DOHH2 (cell line): ENCODE measurements around the gene SMURF1.

Experiments
- H3F3A ChIP-seq: fragments of 200-600 bp; sonication (generic), shearing (Covaris generic); 2 replicates; pipeline ENCODE4 v1.6.0; 2016; ENCODE audit warnings: antibody characterized with exemption, mild to moderate bottlenecking; ENCODE audit not compliant: control insufficient read depth, insufficient read depth
- H3K27ac ChIP-seq: fragments of 200-600 bp; sonication (generic); 2 replicates; pipeline ENCODE4 v1.5.1; 2014; ENCODE audit warnings: low read depth, mild to moderate bottlenecking, low read length, moderate library complexity
- H3K27me3 ChIP-seq: fragments of 200-600 bp; sonication (generic); 2 replicates; pipeline ENCODE4 v1.6.1; 2014; ENCODE audit warnings: mild to moderate bottlenecking, low read length, mixed read lengths; ENCODE audit not compliant: control insufficient read depth
- H3K36me3 ChIP-seq: fragments of 200-600 bp; sonication (generic); 2 replicates; pipeline ENCODE4 v1.6.1; 2014; ENCODE audit warnings: mild to moderate bottlenecking, low read length, moderate library complexity, mixed read lengths; ENCODE audit not compliant: control insufficient read depth
- H3K4me1 ChIP-seq: fragments of 200-600 bp; sonication (generic); 2 replicates; pipeline ENCODE4 v1.6.1; 2014; ENCODE audit warnings: mild to moderate bottlenecking, low read length, mixed read lengths; ENCODE audit not compliant: control insufficient read depth
- H3K4me2 ChIP-seq: fragments of 200-600 bp; sonication (generic); 2 replicates; pipeline ENCODE4 v1.6.0; 2014; ENCODE audit warnings: mild to moderate bottlenecking, low read length, moderate library complexity
- H3K4me3 ChIP-seq: fragments of 200-600 bp; sonication (generic); 2 replicates; pipeline ENCODE4 v1.5.1; 2014; ENCODE audit warnings: mild to moderate bottlenecking, low read length, mixed read lengths
- H3K79me2 ChIP-seq: fragments of 200-600 bp; sonication (generic); 2 replicates; pipeline ENCODE4 v1.6.1; 2014; ENCODE audit warnings: mild to moderate bottlenecking, low read length, mixed read lengths; ENCODE audit not compliant: control insufficient read depth
- H3K9me2 ChIP-seq: fragments of 200-600 bp; sonication (generic); replicated peaks from 2 replicates; pipeline ENCODE4 v1.6.1; 2014; ENCODE audit warnings: mild to moderate bottlenecking, low read length, mixed read lengths; ENCODE audit not compliant: control insufficient read depth
- H3K9me3 ChIP-seq: fragments of 200-600 bp; sonication (generic); 2 replicates; pipeline ENCODE4 v1.6.1; 2014; ENCODE audit warnings: antibody characterized with exemption, low read length, mixed read lengths; ENCODE audit not compliant: control insufficient read depth, insufficient read depth
- H4K20me1 ChIP-seq: fragments of 200-600 bp; sonication (generic); 2 replicates; pipeline ENCODE4 v1.6.0; 2014; ENCODE audit warnings: low read depth, mild to moderate bottlenecking, antibody characterized with exemption, low read length, moderate library complexity; ENCODE audit not compliant: control insufficient read depth, insufficient read depth
- CTCF ChIP-seq: fragments of 200-600 bp; sonication (generic); IDR thresholded peaks from one replicate; pipeline ENCODE4 v1.5.1; 2014; ENCODE audit warnings: antibody characterized with exemption, mild to moderate bottlenecking, low read depth, low read length; ENCODE audit not compliant: poor library complexity, severe bottlenecking
- EZH2phosphoT487 ChIP-seq: fragments of 200-600 bp; sonication (generic); IDR thresholded peaks from 2 replicates; pipeline ENCODE4 v1.6.1; 2017; ENCODE audit warnings: borderline replicate concordance, mild to moderate bottlenecking, antibody characterized with exemption, low read length, moderate library complexity, mixed read lengths

The SMURF1 gene

GRCh38 chr7:99029466-99030435 is 114.2 kb downstream of the SMURF1 start:
- H3K9me3 ChIP-seq: no peaks in the 10 kb centered on the region
- H3K4me3 ChIP-seq: no peak overlapping the region
- H3K27ac ChIP-seq: no peak overlapping the region
- H3F3A ChIP-seq: no peaks in the 10 kb centered on the region
- TF ChIP-seq CTCF (no peak), EZH2phosphoT487 (no peak)
- H4K20me1 ChIP-seq: no peaks in the 10 kb centered on the region
- no peaks in the 10 kb centered on the region for H3K79me2 ChIP-seq
- no peaks in the 10 kb centered on the region for H3K27me3 ChIP-seq
- H3K4me2 ChIP-seq: no peak overlapping the region
- no peaks in the 10 kb centered on the region for H3K9me2 ChIP-seq
- no peaks in the 10 kb centered on the region for H3K4me1 ChIP-seq
- peaks cover 73% of the 10 kb centered on the region for H3K36me3 ChIP-seq

- H3K36me3 ChIP-seq: peaks cover 60% of the 10 kb centered on the region
These were observed 115.5 kb downstream of the SMURF1 start for GRCh38 chr7:99028261-99028973.

GRCh38 chr7:99027841-99028240 is 116.1 kb downstream of the SMURF1 start:
- Histone ChIP-seq H3K27ac (no peak overlapping the region), H3K4me2 (no peak overlapping the region), H4K20me1 (no peaks in the 10 kb centered on the region), H3F3A (no peaks in the 10 kb centered on the region), H3K36me3 (peaks cover 58% of the 10 kb centered on the region), H3K9me2 (no peaks in the 10 kb centered on the region), H3K9me3 (no peaks in the 10 kb centered on the region), H3K4me3 (no peak overlapping the region), H3K27me3 (no peaks in the 10 kb centered on the region), H3K4me1 (no peaks in the 10 kb centered on the region), H3K79me2 (no peaks in the 10 kb centered on the region)
- TF ChIP-seq EZH2phosphoT487 (no peak), CTCF (no peak)

More at GRCh38 chr7:99028261-99028973, 115.5 kb downstream of the SMURF1 start:
- Histone ChIP-seq H3K9me2 (no peaks in the 10 kb centered on the region), H3K79me2 (no peaks in the 10 kb centered on the region), H3K27me3 (no peaks in the 10 kb centered on the region), H3K9me3 (no peaks in the 10 kb centered on the region), H3K4me2 (no peak overlapping the region), H3K27ac (no peak overlapping the region), H3K4me3 (no peak overlapping the region), H3F3A (no peaks in the 10 kb centered on the region), H4K20me1 (no peaks in the 10 kb centered on the region), H3K4me1 (no peaks in the 10 kb centered on the region)
- no peak for TF ChIP-seq EZH2phosphoT487

- Histone ChIP-seq H3K27me3 (no peaks in the 10 kb centered on the region), H3F3A (no peaks in the 10 kb centered on the region), H3K9me2 (no peaks in the 10 kb centered on the region), H3K4me1 (no peaks in the 10 kb centered on the region), H3K79me2 (peaks cover under 1% of the 10 kb centered on the region; the same call in 1 of the 2 replicates), H3K9me3 (no peaks in the 10 kb centered on the region), H4K20me1 (no peaks in the 10 kb centered on the region), H3K36me3 (peaks cover 52% of the 10 kb centered on the region), H3K27ac (no peak overlapping the region), H3K4me3 (no peak overlapping the region), H3K4me2 (no peak overlapping the region)
- no peak for TF ChIP-seq EZH2phosphoT487
- no peak for TF ChIP-seq CTCF
These were observed 116.7 kb downstream of the SMURF1 start for GRCh38 chr7:99027241-99027640.
